Neutrophil (primary cell): ENCODE results near the gene ZNF480.
A peak's percentile ranks its signal among the peaks of the same experiment; 100 is the strongest.
"Not testable (repeated sequence)": the region's sequence is repeated elsewhere in the genome, so short reads cannot be mapped to it uniquely, and the experiment has no call there.

Experiments used
- H3K27ac ChIP-seq: fragments of 200-600 bp; sonication (generic); 2 replicates; pipeline ENCODE4 v1.5.1; 2016; ENCODE audit warnings: mild to moderate bottlenecking, moderate library complexity
- H3K27me3 ChIP-seq: fragments of 200-600 bp; sonication (generic); 2 replicates; pipeline ENCODE4 v1.6.0; 2016; ENCODE audit warnings: mild to moderate bottlenecking
- H3K36me3 ChIP-seq: fragments of 200-600 bp; sonication (generic); 2 replicates; pipeline ENCODE4 v1.5.1; 2017
- H3K4me1 ChIP-seq, 2 experiments: fragments of 200-600 bp in 1 of 2; sonication (generic) in 1 of 2; 1 replicate in 1 of 2; 2 replicates in 1 of 2; pipeline versions ENCODE4 v1.5.1 to v1.6.1; 2013 to 2016; ENCODE audit warnings: low read depth in 1 of 2, low read length in 1 of 2, mild to moderate bottlenecking in 1 of 2, moderate library complexity in 1 of 2; ENCODE audit not compliant: control insufficient read depth in 1 of 2, insufficient read depth in 1 of 2
- H3K4me3 ChIP-seq, 2 experiments: fragments of 200-600 bp in 1 of 2; sonication (generic) in 1 of 2; 1 replicate in 1 of 2; 2 replicates in 1 of 2; pipeline ENCODE4 v1.5.1; 2013 to 2016; ENCODE audit warnings: low read depth in 1 of 2, low read length in 1 of 2, mild to moderate bottlenecking in 1 of 2, moderate library complexity in 1 of 2
- H3K9me3 ChIP-seq: fragments of 200-600 bp; sonication (generic); 2 replicates; pipeline ENCODE4 v1.5.1; 2016
- TF ChIP-seq, protein P1 (sequence below): fragments of 200-600 bp; sonication (generic); IDR thresholded peaks from 2 replicates; pipeline ENCODE4 v1.5.1; 2016; ENCODE audit warnings: antibody characterized with exemption

The ZNF480 gene

DNA sequence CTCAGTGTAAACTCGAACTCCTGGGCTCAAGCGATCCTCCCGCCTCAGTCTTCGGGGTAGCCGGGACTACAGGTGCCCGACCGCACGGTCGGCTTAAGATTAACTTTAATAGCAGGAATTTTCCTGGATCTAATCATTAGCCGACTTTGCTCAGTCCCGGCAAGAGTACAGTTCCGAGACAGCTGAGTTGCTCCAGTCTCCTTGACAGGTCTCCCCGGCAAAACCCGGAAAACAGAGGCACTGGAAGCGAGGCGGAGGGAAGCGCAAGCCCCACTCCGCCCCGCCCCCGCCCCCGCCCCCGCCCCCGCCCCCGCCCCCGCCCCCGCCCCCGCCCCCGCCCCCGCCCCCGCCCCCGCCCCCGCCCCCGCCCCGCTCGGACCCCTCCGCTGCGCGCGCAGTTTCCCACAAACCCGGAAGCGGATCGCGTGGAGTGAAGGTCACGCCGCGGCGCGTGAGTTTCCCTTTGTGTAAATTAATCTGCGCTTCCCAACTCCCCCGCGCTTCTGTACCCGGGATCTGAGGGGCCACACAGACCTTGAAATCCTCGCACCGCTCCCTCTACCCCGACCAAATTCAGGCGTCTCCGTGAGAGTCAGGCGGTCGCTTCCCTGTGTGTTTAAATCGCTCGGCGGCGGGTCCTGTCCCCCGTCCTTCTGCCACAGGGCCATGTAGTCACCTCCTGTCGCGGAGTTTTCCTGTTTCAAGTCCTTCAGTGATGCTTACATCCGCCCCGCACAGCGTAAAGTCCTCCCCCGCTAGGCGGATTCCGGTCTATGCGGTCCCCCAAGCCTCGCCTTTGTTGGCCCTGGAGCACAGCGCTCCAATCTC, at the start of gene ZNF480:
ZNF480 (plus strand) TSS at position 397 of the 828 bp plus-strand sequence. CDS start 3,244 bp downstream, outside the sequence.
- H3K27ac ChIP-seq, result peak within 1 kb of the TSS; percentile 80
- no peaks in the 10 kb centered on the region for H3K27me3 ChIP-seq
- H3K9me3 ChIP-seq, result no peaks in the 10 kb centered on the region
- H3K4me3 ChIP-seq, result peak within 1 kb of the TSS; percentile 84 to 95
- peaks cover 14 to 17% of the 10 kb centered on the region in 2 experiments for H3K4me1 ChIP-seq
- TF ChIP-seq, protein P1, sequence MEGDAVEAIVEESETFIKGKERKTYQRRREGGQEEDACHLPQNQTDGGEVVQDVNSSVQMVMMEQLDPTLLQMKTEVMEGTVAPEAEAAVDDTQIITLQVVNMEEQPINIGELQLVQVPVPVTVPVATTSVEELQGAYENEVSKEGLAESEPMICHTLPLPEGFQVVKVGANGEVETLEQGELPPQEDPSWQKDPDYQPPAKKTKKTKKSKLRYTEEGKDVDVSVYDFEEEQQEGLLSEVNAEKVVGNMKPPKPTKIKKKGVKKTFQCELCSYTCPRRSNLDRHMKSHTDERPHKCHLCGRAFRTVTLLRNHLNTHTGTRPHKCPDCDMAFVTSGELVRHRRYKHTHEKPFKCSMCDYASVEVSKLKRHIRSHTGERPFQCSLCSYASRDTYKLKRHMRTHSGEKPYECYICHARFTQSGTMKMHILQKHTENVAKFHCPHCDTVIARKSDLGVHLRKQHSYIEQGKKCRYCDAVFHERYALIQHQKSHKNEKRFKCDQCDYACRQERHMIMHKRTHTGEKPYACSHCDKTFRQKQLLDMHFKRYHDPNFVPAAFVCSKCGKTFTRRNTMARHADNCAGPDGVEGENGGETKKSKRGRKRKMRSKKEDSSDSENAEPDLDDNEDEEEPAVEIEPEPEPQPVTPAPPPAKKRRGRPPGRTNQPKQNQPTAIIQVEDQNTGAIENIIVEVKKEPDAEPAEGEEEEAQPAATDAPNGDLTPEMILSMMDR, result no peak
- H3K36me3 ChIP-seq, result peaks cover 9% of the 10 kb centered on the region

DNA sequence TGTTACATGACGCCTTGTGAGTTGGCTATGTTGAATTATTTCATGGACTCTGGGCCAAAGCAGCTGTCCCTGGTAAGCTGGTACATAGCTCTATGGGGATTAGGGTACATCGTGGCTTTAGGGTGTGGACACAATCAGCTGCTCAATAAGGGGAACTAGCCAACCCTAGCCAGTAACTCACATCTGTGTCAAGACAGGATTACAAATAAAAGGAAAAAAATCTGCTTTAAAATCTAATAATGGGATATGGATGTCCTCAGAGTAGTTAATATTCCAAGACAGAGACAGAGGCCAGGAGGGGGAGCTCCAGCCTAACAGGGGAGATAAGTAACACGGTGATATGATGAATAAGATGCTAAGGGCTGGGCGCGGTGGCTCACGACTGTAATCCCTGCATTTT, 48.7 kb upstream of the ZNF480 start:
- no peaks in the 10 kb centered on the region for H3K36me3 ChIP-seq
- no peak overlapping the region for H3K4me3 ChIP-seq
- H3K9me3 ChIP-seq, result no peaks in the 10 kb centered on the region
- no peak overlapping the region for H3K27ac ChIP-seq
- no peaks in the 10 kb centered on the region for H3K4me1 ChIP-seq
- H3K27me3 ChIP-seq, result no peaks in the 10 kb centered on the region
- TF ChIP-seq, protein P1, result no peak

GRCh38 chr19:52258426-52258825, 38.5 kb upstream of the ZNF480 start:
- H3K4me1 ChIP-seq, result no peaks in the 10 kb centered on the region
- no peak overlapping the region for H3K4me3 ChIP-seq
- TF ChIP-seq, protein P1, result no peak
- H3K9me3 ChIP-seq, result no peaks in the 10 kb centered on the region
- no peak overlapping the region for H3K27ac ChIP-seq
- no peaks in the 10 kb centered on the region for H3K27me3 ChIP-seq
- no peaks in the 10 kb centered on the region for H3K36me3 ChIP-seq

DNA sequence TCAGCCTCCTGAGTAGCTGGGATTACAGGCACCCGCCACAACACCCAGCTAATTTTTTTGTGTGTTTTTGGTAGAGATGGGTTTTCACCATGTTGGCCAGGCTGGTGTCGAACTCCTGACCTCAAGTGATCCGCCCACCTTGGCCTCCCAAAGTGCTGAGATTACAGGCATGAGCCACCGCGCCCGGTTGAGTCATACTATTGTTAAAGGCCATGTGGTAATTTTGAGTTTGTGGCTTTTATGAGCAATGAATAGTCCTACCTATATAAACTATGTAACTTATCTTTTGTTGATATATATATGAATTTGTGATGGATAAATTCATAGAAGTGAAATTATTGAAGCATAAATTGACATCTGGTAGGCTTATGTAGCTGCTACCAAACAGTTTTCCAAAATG, 31.4 kb upstream of the ZNF480 start:
- not testable (repeated sequence) for H3K9me3 ChIP-seq, H3K27me3 ChIP-seq, H3K36me3 ChIP-seq, H3K27ac ChIP-seq, H3K4me3 ChIP-seq
- H3K4me1 ChIP-seq, result peaks cover 11 to 13% of the 10 kb centered on the region in 2 experiments

GRCh38 chr19:52269338-52270261, 27.4 kb upstream of the ZNF480 start, which contains the start of gene ZNF766:
ZNF766 (plus strand) TSS chr19:52269587; CDS start chr19:52269614, 27 bp downstream.
- peak within 1 kb of the TSS; percentile 75 to 96 for H3K4me3 ChIP-seq
- H3K27me3 ChIP-seq, result no peaks in the 10 kb centered on the region
- peaks cover 3% of the 10 kb centered on the region for H3K36me3 ChIP-seq
- H3K9me3 ChIP-seq, result no peaks in the 10 kb centered on the region
- peaks cover 14 to 17% of the 10 kb centered on the region in 2 experiments for H3K4me1 ChIP-seq
- peak within 1 kb of the TSS; percentile 97 for H3K27ac ChIP-seq
- TF ChIP-seq, protein P1, result peak; percentile 47
